ENCODE data around the gene ZNF598. TPM values are rescaled to one million over a fixed set of nuclear protein-coding genes. Genes with fewer than 3 reads are reported as not detected.

The ZNF598 gene
- total RNA-seq, 1 donor from 2014 or later: 83.3 TPM

- Mint-ChIP-seq H3K4me3 (ENCODE audit: low read depth) (no peak overlapping the region), H3K27me3 (ENCODE audit: low read depth) (peaks cover 27% of the 10 kb centered on the region)
Measured at GRCh38 chr16:2028146-2028545, 18.5 kb upstream of the ZNF598 start.

DNA sequence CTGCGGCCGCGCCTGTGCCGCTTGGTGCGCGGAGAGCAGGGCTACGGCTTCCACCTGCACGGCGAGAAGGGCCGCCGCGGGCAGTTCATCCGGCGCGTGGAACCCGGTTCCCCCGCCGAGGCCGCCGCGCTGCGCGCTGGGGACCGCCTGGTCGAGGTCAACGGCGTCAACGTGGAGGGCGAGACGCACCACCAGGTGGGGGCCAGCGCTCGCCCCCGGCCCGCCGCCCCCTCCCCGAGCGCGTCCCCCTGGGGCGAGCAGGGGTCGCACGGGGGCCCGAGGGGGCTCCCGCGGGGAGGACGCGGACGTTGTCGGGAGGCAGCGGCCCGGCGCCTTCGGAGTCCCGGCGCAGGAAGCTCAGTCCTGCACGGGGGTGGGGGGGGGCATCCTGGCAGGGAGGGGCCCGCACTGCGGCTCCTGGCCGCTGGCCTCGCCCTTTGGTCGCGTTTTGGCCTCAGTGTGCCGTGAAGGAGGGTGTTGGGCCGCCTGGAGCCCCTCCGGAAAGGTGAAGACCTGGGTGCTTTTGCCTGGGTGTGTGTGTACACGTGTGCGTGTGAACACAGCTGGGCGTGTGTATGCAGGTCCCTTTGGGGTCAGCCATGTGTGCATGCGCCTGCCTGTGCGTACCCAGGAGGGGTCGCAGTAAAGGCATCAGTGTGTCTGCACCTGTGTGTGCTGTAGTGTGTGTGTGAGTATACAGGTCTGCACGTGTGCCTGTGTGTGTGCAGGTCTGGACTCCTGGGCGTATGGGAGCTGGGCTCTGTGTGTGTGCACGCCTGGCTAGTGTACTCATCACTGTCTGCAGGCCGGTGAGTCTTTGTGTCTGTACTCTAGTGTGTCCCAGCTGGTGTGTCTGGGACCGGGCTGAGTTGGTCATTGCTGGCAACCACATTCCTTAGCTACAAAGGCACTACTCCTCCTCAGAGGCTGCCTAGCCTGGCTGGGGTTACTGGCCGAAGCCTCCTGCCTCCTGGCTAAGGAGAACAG lies 17.7 kb upstream of the ZNF598 start:
- no peak overlapping the region for H3K27ac Mint-ChIP-seq
- peaks cover 14% of the 10 kb centered on the region for H3K4me1 Mint-ChIP-seq (ENCODE audit: low read depth)
- H3K9me3 Mint-ChIP-seq: no peaks in the 10 kb centered on the region
- peaks cover 34% of the 10 kb centered on the region for H3K27me3 Mint-ChIP-seq (ENCODE audit: low read depth)
- intact Hi-C loops (cut with micrococcal nuclease): loop anchor here (10.0 kb wide), 1 partner anchor 227 kb away; the partner anchor contains the start of gene ECI1
- H3K4me3 Mint-ChIP-seq (ENCODE audit: low read depth): peak overlapping the region; percentile 52
- H3K36me3 Mint-ChIP-seq (ENCODE audit: low read depth): no peaks in the 10 kb centered on the region
- no peak for DNase-seq (ENCODE audit: low spot score)

More at GRCh38 chr16:2028146-2028545, 18.5 kb upstream of the ZNF598 start:
- intact Hi-C loops (cut with micrococcal nuclease): loop anchor here (10.0 kb wide), 1 partner anchor 227 kb away; the partner anchor contains the start of gene ECI1
- H3K4me1 Mint-ChIP-seq (ENCODE audit: low read depth): peaks cover 11% of the 10 kb centered on the region
- no peaks in the 10 kb centered on the region for H3K9me3 Mint-ChIP-seq
- no peaks in the 10 kb centered on the region for H3K36me3 Mint-ChIP-seq (ENCODE audit: low read depth)
- no peak overlapping the region for H3K27ac Mint-ChIP-seq
- DNase-seq (ENCODE audit: low spot score): no peak

- intact Hi-C loops (cut with micrococcal nuclease): loop anchor here (10.0 kb wide), 1 partner anchor 228 kb away; the partner anchor contains the start of gene ECI1
- DNase-seq (ENCODE audit: low spot score): no peak
- H3K4me1 Mint-ChIP-seq (ENCODE audit: low read depth): peaks cover 14% of the 10 kb centered on the region
Measured at GRCh38 chr16:2026461-2027023, 16.9 kb upstream of the ZNF598 start, which contains the start of gene NHERF2. NHERF2 (plus strand) TSS chr16:2026902; CDS start chr16:2027006, 104 bp downstream.

DNA sequence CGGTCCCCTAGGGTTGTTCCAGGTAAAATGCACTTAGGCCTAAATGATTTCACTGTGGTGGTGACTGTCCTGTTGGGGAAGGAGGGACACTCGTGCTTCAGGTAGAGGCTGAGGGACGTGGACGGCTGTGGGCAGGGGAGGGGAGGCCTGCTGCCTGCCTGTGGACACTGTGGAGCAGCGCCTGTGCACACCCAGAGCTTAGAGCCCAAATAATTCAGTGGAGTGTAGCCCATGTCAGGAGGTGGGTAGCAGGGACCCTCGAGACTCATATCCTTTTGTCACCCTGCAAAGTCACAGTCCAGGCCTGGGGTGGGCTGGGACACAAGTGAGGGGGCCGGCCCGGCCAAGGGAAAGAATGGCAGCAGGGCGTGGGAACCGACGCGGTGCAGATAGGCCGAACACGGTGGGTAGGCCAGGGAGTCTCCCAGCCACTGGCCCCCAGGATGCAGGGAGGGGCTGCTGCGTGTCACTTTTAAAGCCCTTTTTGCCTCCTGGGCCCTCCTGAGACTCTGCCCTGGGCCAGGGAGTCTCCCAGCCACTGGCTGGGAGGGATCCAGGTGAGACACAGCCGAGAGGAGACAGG lies 16.3 kb upstream of the ZNF598 start:
- Mint-ChIP-seq H3K36me3 (ENCODE audit: low read depth) (no peaks in the 10 kb centered on the region), H3K4me1 (ENCODE audit: low read depth) (peaks cover 14% of the 10 kb centered on the region), H3K27me3 (ENCODE audit: low read depth) (peaks cover 38% of the 10 kb centered on the region), H3K27ac (no peak overlapping the region), H3K4me3 (ENCODE audit: low read depth) (peak overlapping the region; percentile 33), H3K9me3 (no peaks in the 10 kb centered on the region)
- no peak for DNase-seq (ENCODE audit: low spot score)
- intact Hi-C loops (cut with micrococcal nuclease): loop anchor here (10.0 kb wide), 1 partner anchor 229 kb away; the partner anchor contains the start of gene ECI1

More at GRCh38 chr16:2026461-2027023, 16.9 kb upstream of the ZNF598 start, which contains the start of gene NHERF2:
- H3K27ac Mint-ChIP-seq: no peak within 1 kb of the TSS
- peaks cover 36% of the 10 kb centered on the region for H3K27me3 Mint-ChIP-seq (ENCODE audit: low read depth)
- no peaks in the 10 kb centered on the region for H3K9me3 Mint-ChIP-seq
- peak within 1 kb of the TSS; percentile 52 for H3K4me3 Mint-ChIP-seq (ENCODE audit: low read depth)
- H3K36me3 Mint-ChIP-seq (ENCODE audit: low read depth): no peaks in the 10 kb centered on the region

DNA sequence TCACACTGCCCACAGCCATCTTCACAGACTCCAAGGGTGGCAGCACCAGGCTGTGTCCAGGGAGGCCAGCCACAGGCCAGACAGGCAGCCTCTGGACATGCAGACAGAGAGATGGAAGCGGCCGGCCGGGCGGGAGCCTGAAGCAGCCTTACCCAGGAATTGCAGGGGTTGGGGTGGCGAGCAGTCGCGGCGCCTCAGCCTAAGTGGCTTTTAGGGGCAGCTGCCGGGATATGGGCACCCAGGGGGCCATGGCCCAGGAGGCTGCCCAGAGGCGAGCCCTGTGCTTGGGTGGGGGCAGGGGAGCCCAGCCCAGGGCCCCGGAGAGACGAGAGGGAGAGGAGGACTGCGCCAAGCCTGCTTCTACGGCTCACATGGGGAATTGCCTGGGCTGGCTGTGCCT lies 15.6 kb upstream of the ZNF598 start:
- intact Hi-C loops (cut with micrococcal nuclease): loop anchor here (10.0 kb wide), 1 partner anchor 230 kb away; the partner anchor contains the start of gene ECI1

GRCh38 chr16:2024032-2024420 lies 14.4 kb upstream of the ZNF598 start:
- H3K4me1 Mint-ChIP-seq (ENCODE audit: low read depth): peaks cover 16% of the 10 kb centered on the region
- no peaks in the 10 kb centered on the region for H3K9me3 Mint-ChIP-seq
- no peak overlapping the region for H3K27ac Mint-ChIP-seq
- H3K36me3 Mint-ChIP-seq (ENCODE audit: low read depth): no peaks in the 10 kb centered on the region
- intact Hi-C loops (cut with micrococcal nuclease): loop anchor here (5.0 to 10.0 kb wide), 2 partner anchors 231 to 318 kb away; partner anchors contain the start of genes ABCA3 and ECI1
- no peak overlapping the region for H3K4me3 Mint-ChIP-seq (ENCODE audit: low read depth)
- no peak for DNase-seq (ENCODE audit: low spot score)
- peaks cover 42% of the 10 kb centered on the region for H3K27me3 Mint-ChIP-seq (ENCODE audit: low read depth)

More for the DNA sequence above, 15.6 kb upstream of the ZNF598 start:
- H3K4me1 Mint-ChIP-seq (ENCODE audit: low read depth): peaks cover 16% of the 10 kb centered on the region
- H3K27ac Mint-ChIP-seq: no peak overlapping the region
- no peak for DNase-seq (ENCODE audit: low spot score)
- no peak overlapping the region for H3K4me3 Mint-ChIP-seq (ENCODE audit: low read depth)
- H3K9me3 Mint-ChIP-seq: no peaks in the 10 kb centered on the region
- H3K27me3 Mint-ChIP-seq (ENCODE audit: low read depth): peaks cover 43% of the 10 kb centered on the region
- no peaks in the 10 kb centered on the region for H3K36me3 Mint-ChIP-seq (ENCODE audit: low read depth)

- Mint-ChIP-seq H3K27me3 (ENCODE audit: low read depth) (peaks cover 42% of the 10 kb centered on the region), H3K36me3 (ENCODE audit: low read depth) (no peaks in the 10 kb centered on the region), H3K9me3 (no peaks in the 10 kb centered on the region), H3K4me3 (ENCODE audit: low read depth) (peak overlapping the region; percentile 73), H3K27ac (peak overlapping the region; percentile 28), H3K4me1 (ENCODE audit: low read depth) (peaks cover 16% of the 10 kb centered on the region)
- intact Hi-C loops (cut with micrococcal nuclease): loop anchor here (1.0 to 10.0 kb wide), 3 partner anchors 132 to 319 kb away; partner anchors contain the start of genes ABCA3, ECI1 and TRAF7
- peak; percentile 90 for DNase-seq (ENCODE audit: low spot score)
Measured at GRCh38 chr16:2023092-2024031, 13.7 kb upstream of the ZNF598 start.

DNA sequence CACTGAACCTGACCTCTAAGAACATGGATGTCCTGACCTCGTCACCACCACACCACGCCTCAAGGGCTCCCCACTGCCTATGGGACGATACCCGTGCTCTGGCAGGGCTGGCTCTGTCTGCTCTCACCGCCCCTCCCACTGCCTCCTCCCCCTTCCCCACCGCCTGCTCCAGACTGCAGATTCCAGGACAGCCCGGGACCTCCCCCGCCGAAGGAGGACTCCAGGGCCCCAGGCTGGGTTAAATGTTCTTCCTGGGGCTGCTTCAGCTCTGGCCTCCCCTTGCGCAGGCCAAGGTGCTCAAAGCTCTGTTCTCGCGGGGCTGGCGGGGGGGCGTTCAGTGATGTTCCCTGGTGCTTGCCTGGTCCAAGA lies 13.1 kb upstream of the ZNF598 start:
- Mint-ChIP-seq H3K27ac (no peak overlapping the region), H3K36me3 (ENCODE audit: low read depth) (no peaks in the 10 kb centered on the region), H3K9me3 (no peaks in the 10 kb centered on the region), H3K4me3 (ENCODE audit: low read depth) (peak overlapping the region; percentile 73), H3K27me3 (ENCODE audit: low read depth) (peaks cover 38% of the 10 kb centered on the region), H3K4me1 (ENCODE audit: low read depth) (peaks cover 16% of the 10 kb centered on the region)
- intact Hi-C loops (cut with micrococcal nuclease): loop anchor here (1.0 to 10.0 kb wide), 3 partner anchors 133 to 320 kb away; partner anchors contain the start of genes ABCA3, ECI1 and TRAF7
- no peak for DNase-seq (ENCODE audit: low spot score)

DNA sequence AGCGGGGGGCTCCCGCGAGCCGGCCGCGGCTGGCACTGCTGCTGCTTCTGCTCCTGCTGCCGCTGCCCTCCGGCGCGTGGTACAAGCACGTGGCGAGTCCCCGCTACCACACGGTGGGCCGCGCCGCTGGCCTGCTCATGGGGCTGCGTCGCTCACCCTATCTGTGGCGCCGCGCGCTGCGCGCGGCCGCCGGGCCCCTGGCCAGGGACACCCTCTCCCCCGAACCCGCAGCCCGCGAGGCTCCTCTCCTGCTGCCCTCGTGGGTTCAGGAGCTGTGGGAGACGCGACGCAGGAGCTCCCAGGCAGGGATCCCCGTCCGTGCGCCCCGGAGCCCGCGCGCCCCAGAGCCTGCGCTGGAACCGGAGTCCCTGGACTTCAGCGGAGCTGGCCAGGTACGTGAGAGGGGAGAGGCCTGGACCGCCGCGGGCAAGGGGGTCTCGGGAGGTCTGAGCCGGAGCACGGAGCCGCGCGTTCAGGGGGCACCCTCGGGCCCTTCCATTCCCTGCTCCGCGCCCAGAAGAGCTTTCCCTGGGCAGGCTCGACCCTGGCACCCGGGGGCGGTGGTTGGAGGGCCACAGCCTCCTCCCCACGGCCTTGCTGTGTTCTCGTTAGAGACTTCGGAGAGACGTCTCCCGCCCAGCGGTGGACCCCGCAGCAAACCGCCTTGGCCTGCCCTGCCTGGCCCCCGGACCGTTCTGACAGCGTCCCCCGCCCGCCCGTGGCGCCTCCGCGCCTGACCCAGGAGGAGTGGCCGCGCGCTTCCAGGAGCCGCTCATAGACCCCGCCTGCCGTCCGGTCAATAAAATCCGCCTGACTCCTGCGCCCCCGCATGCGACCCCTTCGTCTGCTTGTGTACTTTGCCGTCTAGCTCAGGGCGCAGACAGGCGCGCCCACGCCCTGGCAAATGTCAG lies 10.6 kb upstream of the ZNF598 start:
- no peak overlapping the region for H3K27ac Mint-ChIP-seq
- intact Hi-C loops (cut with micrococcal nuclease): loop anchor here (5.0 to 10.0 kb wide), 2 partner anchors 235 to 322 kb away; partner anchors contain the start of genes ABCA3 and ECI1
- peaks cover 28% of the 10 kb centered on the region for H3K27me3 Mint-ChIP-seq (ENCODE audit: low read depth)
- peaks cover 11% of the 10 kb centered on the region for H3K4me1 Mint-ChIP-seq (ENCODE audit: low read depth)
- peak overlapping the region; percentile 42 for H3K4me3 Mint-ChIP-seq (ENCODE audit: low read depth)
- no peak for DNase-seq (ENCODE audit: low spot score)
- no peaks in the 10 kb centered on the region for H3K9me3 Mint-ChIP-seq
- no peaks in the 10 kb centered on the region for H3K36me3 Mint-ChIP-seq (ENCODE audit: low read depth)

GRCh38 chr16:2019518-2019920 lies 9.9 kb upstream of the ZNF598 start, which contains the start of gene NPW:
NPW (plus strand) TSS chr16:2019785.
- Mint-ChIP-seq H3K27ac (no peak within 1 kb of the TSS), H3K9me3 (no peaks in the 10 kb centered on the region), H3K36me3 (ENCODE audit: low read depth) (no peaks in the 10 kb centered on the region), H3K4me1 (ENCODE audit: low read depth) (peaks cover 11% of the 10 kb centered on the region), H3K4me3 (ENCODE audit: low read depth) (peak within 1 kb of the TSS; percentile 42), H3K27me3 (ENCODE audit: low read depth) (peaks cover 26% of the 10 kb centered on the region)
- intact Hi-C loops (cut with micrococcal nuclease): no loop called here
- DNase-seq (ENCODE audit: low spot score): no peak
